Measurements from ENCODE around the gene ATG14. TPM values are rescaled to one million over a fixed set of nuclear protein-coding genes. Genes with fewer than 3 reads are reported as not detected.

The ATG14 gene
- total and polyA plus RNA-seq, 3 donors from 2014 or later, result 18.0 to 28.4 (median 23.5) TPM

- H3K27me3 ChIP-seq, result no peaks in the 10 kb centered on the region
These were observed 84.5 kb downstream of the ATG14 start for GRCh38 chr14:55327179-55327578.

DNA sequence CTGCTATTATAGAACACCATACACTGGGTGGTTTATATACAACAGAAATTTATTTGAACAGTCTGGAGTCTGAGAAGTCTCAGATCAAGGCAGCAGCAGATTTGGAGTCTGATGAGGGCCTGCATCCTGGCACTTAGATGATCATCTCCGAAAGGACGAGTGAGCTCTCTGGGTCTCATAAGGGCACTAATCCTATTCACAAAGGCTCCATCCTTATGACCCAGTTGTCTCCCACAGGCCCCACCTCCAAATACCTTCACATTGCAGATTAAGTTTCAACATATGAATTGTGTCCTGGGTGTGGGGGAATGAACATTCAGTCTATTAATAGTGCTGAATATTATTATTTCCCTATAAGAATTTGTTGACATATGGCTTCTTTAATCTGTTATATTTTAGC lies 86.8 kb downstream of the ATG14 start:
- Histone ChIP-seq H3K9me3 (no peaks in the 10 kb centered on the region), H3K27ac (no peak overlapping the region), H3K4me1 (peaks cover 4% of the 10 kb centered on the region), H3K36me3 (ENCODE audit: low read depth, missing control alignments) (no peaks in the 10 kb centered on the region), H3K4me3 (no peak overlapping the region), H3K27me3 (no peaks in the 10 kb centered on the region)
- no peak for DNase-seq
- intact Hi-C loops (cut with DNase I; ENCODE audit: low total_unique reads), result no loop called here
- no peak for TF ChIP-seq POLR2A (IDR thresholded peaks at IDR 0.05)
- TF ChIP-seq CTCF (IDR thresholded peaks at IDR 0.05), result no peak
- 89 to 92% methylated on average over 2 of the region's 2 CpGs for WGBS, 2 donors

More at GRCh38 chr14:55327179-55327578, 84.5 kb downstream of the ATG14 start:
- Histone ChIP-seq H3K9me3 (no peaks in the 10 kb centered on the region), H3K36me3 (ENCODE audit: low read depth, missing control alignments) (no peaks in the 10 kb centered on the region), H3K4me3 (no peak overlapping the region), H3K27ac (no peak overlapping the region), H3K4me1 (peaks cover 5% of the 10 kb centered on the region)
- 78 to 86% methylated on average over 1 of the region's 1 CpG for WGBS, 2 donors
- no peak for DNase-seq
- TF ChIP-seq CTCF (IDR thresholded peaks at IDR 0.05), result no peak
- no peak for TF ChIP-seq POLR2A (IDR thresholded peaks at IDR 0.05)
- intact Hi-C loops (cut with DNase I; ENCODE audit: low total_unique reads), result no loop called here

DNA sequence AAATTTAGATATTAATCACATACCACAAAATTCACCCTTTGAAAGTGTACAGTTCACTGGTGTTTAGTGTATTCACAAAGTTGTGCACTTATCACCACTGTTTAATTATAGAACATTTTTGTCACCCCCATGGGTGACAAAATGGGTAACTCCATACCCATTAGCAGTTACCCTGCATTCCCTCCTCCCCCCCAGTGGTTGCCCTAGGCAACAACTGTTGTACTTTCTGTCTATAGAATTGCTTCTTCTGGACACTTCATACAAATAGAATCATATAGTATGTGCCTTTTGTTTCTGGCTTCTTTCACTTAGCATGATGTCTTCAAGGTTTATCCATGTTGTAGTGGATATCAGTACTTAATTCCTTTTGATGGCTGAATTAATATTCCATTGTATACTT lies 87.7 kb downstream of the ATG14 start:
- Histone ChIP-seq H3K9me3 (no peaks in the 10 kb centered on the region), H3K36me3 (ENCODE audit: low read depth, missing control alignments) (no peaks in the 10 kb centered on the region), H3K27ac (no peak overlapping the region), H3K27me3 (no peaks in the 10 kb centered on the region), H3K4me3 (no peak overlapping the region), H3K4me1 (no peaks in the 10 kb centered on the region)
- TF ChIP-seq POLR2A (IDR thresholded peaks at IDR 0.05), result no peak
- TF ChIP-seq CTCF (IDR thresholded peaks at IDR 0.05), result no peak
- no peak for DNase-seq
- intact Hi-C loops (cut with DNase I; ENCODE audit: low total_unique reads), result no loop called here

- peaks cover 9% of the 10 kb centered on the region for H3K4me1 ChIP-seq
- 91 to 97% methylated on average over 1 of the region's 1 CpG for WGBS, 2 donors
- no peak overlapping the region for H3K4me3 ChIP-seq
These were observed 92.9 kb downstream of the ATG14 start for GRCh38 chr14:55318694-55319093.

More at GRCh38 chr14:55318694-55319093, 92.9 kb downstream of the ATG14 start:
- no peaks in the 10 kb centered on the region for H3K9me3 ChIP-seq
- no peaks in the 10 kb centered on the region for H3K36me3 ChIP-seq (ENCODE audit: low read depth, missing control alignments)
- TF ChIP-seq POLR2A (IDR thresholded peaks at IDR 0.05) (no peak), CTCF (IDR thresholded peaks at IDR 0.05) (no peak)
- no peak for DNase-seq
- intact Hi-C loops (cut with DNase I; ENCODE audit: low total_unique reads), result no loop called here
- no peak overlapping the region for H3K27ac ChIP-seq
- H3K27me3 ChIP-seq, result no peaks in the 10 kb centered on the region

Data from testis (tissue), 3 donors.